HG02610 (cell line): ENCODE data around the gene LEFTY1.
"Not testable (repeated sequence)": the region's sequence is repeated elsewhere in the genome, so short reads cannot be mapped to it uniquely, and the experiment has no call there.

Experiments used
- ATAC-seq: cut with Tn5 transposase; IDR thresholded peaks from one replicate; pipeline ENCODE4 v1.9.1; 2021; ENCODE audit warnings: mild to moderate bottlenecking, moderate library complexity; ENCODE audit not compliant: unreplicated experiment

Gene LEFTY1

DNA sequence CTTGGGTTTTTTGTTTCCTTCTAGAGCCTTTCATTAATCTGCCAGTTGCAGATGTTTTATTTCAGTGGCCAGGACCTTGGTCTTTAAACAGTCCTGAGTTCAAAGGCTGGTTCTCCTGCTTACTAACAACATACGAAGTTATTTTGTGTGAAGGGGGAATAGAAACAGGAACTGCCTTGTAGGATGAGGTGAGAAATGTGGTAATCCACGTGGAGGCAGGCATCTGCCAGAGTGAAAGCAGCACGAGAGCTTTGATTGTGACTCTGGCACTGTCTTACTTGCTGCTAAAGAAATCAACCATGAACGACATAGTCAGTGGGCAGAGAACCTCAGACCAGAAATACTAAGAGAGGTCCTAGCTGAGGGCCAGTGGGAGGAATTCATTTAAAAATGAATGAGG lies 37.1 kb downstream of the LEFTY1 start:
- peak; percentile 74 for ATAC-seq

DNA sequence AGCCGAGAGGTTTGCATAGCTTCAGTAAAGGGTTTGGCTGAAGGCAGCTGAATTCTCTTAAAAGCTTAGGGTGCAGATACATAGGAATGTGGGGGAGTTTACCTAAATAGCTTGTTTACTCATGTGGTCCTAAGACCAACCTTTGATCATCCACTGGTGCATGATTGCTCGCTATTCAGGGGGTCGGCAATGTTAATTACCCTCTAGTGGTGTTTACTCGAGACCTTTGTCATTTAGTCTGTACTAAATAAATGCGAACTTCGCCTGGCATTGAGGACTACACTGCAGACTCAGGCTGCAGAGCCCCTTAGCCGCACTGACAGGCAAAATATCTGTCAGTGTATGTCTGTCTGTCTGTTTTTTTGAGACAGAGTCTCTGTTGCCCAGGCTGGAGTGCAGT lies 38.6 kb downstream of the LEFTY1 start:
- no peak for ATAC-seq

DNA sequence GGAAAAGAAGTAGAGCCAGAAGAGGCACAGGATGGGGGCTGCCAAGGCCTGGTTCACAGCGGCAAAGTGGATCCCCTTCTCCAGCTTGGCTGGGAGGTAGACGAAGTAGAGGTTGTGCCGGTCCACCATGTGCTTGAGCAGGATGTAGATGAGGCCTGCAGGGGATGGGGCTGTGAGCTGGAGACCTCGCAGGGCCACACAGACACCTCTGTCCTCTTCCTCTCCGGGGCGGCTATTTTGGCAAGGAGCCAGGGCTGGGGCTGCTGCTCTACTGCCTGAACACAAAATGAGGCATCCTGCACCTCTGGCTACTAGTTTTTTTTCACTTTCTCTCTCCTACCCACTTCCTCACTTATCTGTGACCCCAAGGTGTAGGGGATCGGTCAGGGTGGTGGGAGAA lies 39.0 kb downstream of the LEFTY1 start:
- ATAC-seq, result no peak

DNA sequence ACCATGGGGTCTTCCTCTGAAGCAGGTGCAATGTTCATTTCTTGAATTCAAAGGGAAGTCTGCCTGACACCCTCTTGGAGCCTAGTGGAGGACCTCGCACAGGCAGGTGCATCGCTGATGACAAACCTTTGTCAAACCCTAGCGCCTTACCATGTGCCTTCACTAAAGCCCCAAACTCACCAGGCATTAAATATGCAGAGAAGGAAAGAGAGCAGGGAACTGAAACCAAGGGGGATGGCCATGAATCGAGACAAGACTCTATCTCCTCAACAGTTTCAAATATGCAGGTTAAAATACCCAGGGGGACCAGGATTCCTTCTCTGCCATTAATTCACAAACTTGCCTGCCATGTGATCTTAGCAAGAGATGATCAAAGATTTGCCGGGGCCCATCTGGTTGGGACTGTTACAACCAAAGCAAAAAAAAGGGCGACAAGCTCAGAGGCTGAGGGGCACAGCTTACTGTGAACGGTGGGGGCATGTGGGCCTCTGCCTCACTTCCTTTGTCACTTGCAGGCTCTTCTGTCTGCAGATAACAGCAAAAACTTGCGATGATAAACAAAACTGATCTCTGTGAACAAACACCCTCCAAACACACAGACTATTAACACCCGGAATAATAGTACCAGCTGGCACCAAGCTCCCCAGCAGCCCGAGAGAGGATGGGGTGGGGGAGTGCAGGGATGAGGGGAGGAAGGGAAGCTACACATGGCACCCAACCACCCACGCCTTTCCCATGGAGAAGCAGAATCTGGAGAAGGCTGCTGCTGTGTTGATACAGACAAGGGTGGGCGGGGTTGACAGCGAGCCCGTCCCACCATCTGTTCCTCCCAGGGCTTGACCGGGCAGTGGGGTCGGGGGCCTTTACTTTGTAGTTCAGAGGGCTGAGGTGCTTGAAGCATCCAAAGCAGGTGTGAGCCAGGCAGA lies 40.7 kb downstream of the LEFTY1 start:
- peak; percentile 66 for ATAC-seq

DNA sequence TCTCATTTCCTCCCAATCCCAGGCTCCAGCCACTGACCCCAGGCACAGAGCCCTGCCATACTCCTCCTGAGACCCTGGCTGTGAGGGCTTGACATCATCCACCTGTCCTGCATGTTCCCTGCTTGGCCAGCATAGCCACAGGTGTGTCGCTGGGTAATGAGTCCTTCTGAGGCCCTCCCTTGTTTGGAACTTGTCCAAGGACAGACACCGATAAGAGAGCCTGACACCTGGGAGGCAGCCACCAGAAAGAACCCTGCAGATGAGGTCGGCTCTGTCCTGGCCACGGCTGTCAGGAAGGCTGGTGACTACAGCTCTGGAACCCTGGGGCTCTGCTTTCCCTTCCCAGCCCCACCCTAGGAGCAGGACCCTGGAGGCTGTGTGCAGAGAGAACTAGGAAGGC lies 41.3 kb downstream of the LEFTY1 start:
- no peak for ATAC-seq

DNA sequence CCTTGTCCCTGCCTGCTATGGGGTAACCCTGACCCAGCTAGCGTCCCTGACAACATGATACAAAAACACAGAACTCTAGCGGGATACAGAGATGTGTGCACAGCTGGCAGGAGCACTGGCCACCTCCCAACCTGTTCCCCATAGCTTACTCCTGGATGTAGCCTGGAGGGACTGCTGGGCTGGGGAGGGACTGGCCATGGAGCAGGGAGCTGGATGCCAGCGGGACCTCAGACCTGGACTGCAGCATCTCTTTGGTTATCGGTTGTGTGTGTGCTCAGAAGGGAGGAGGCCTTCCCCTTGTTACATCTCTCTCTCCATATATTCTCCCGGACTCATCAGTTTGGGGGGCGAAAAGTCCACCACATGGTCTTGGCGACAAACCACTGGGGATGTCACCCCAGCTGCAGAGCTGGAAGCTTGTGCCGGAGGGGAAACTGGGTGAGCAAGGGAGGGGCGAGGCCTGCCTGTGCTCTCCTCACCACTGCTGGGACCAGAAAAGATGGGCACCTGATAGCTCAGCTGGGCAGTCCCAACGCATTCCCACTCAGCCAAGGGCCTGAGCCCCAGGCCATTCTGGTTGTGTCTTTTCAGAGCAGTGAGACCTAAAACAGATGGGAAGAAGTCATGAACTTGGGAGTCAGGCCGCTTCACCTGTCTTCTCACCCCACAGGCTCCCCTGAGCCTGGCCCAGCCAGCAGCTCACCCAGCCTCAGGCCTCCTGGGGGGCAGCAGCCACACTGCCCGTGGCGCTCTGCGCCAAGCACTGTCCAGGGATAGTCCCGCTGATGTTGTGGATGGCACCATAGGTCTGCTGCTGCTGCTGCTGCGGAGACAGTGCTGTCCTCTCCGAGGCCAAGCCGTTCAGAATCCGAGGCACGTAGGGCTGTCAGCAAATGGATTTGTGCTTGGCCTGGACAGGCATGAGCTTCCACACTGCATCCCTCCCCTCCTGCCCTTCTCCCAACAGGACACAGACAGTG lies 42.3 kb downstream of the LEFTY1 start:
- no peak for ATAC-seq

DNA sequence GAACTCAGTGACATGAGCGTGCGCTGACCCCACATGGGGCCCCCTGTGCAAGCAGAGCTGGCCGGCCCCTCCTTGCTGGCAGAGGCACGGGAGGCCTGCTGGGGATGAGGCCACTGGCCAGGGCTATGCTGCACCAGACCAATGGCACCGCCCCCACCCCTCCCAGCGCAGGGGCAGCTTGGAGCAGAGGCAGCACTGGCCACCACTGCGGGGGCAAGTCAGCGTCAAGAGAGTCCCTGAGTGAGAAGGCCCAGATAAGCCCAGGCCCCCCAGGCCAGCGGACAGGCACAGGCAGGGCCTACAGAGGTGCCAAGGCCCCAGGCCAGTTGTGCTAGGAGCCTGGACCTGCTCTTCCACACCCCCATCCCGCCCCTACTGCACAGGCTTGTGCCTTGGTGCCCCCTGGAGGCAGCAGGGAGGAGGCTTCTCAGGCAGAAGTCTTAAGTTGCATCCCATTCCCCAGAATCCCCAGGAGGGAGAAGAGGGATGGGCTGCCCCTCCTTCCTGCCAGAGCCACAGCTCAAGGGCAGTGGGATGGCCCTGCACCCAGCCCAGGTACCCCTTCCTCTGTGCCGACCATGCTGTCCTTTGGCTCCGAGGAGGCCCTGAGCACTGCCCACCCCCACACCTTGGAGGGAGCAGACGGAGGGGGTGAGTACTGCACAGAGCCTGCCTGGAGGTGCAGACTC lies 43.2 kb downstream of the LEFTY1 start:
- ATAC-seq, result no peak

DNA sequence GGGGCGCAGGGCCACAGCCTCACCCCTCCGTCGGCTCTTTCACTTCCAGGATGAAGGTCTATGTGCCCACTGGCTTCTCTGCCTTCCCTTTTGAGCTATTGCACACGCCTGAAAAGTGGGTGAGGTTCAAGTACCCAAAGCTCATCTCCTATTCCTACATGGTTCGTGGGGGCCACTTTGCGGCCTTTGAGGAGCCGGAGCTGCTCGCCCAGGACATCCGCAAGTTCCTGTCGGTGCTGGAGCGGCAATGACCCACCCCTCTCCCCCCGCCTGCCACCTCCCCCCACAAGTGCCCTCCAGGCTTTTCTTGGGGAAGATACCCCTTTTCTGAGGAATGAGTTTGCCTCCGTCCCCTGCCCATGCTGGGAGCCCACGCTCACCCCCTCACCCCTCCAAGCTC lies 43.8 kb downstream of the LEFTY1 start:
- ATAC-seq, result no peak

DNA sequence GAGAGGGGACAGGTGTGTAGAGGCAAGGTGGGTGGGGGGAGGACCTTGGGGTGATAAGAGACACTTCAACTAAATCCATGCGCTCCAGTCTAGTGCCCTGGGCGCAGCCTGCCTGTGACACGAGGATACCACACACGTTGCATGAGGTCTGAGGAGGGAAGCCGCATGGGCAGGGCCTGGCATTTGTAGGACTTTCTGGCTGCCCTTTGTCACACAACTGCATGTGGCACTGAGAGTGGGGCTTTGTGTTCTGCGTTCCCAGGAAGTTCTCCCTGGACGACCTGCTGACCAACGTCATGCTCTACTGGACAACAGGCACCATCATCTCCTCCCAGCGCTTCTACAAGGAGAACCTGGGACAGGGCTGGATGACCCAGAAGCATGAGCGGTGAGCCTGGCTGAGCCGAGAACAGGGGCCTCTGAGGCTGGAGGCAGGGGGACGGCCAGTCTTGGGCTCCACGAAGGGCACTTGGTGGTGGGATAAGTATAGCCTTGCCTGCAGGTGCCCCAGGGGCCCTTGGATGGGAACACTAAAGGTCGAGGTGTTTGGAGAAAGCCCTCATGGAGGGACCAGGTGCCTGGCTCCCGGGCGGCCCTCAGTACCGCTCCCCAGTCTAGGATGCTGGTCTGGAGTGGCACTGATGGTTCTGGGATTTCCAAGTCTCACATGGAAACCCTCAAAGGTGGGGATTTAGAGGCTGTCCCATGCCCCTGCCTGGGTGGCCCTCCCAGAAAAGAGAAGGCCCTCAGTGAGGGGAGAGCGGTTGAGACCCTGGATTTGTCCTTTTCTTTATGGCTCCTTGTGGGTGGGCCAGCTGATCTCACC lies 44.5 kb downstream of the LEFTY1 start:
- ATAC-seq, result no peak

DNA sequence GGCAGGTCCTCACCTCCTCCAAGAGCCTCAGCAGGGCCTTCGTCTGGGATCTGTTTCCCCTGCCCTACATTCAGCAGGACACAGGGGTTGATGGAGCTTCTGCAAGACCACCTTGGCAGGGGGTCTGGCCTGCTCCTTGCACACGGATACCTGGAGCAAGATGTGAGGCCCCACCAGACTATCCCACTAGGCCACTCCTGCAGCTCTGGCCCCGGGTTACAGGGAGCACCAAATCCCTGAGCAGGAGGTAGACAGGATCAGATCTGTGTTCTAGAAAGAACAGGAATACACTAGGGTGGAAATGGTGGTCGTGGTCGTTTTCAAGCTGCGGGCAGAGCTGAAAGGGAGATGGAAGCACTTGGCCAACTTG lies 45.5 kb downstream of the LEFTY1 start:
- no peak for ATAC-seq

DNA sequence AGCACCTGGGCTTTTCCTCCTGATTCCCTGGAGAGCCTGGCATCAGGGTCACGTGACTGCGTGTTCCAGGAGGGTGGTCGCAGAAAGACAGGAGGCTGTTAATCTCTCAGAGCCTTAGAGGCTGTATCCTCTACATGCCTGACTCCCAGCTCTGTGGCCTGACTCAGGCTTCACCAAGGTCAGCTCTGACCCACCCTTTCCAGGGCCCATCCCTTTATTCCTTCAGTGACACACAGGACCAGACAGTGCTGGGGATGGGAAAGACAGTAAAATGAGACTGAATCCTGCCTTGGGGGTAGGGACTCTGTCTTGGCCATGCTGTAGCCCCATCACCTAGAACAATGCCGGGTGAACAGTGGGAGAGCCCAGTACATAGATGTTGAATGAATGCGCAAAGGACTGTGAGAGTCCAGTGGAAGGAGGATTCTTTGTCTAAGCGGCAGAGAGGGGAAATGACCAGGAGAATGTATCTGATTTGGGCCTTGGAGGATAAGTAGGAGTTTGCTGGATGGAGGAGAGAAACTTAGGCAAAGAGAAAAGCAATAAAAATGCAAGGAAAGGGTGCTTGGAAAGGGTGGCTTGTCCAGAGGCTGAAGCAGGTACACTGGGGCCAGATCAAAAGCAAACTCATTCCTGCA lies 46.0 kb downstream of the LEFTY1 start:
- ATAC-seq, result no peak

DNA sequence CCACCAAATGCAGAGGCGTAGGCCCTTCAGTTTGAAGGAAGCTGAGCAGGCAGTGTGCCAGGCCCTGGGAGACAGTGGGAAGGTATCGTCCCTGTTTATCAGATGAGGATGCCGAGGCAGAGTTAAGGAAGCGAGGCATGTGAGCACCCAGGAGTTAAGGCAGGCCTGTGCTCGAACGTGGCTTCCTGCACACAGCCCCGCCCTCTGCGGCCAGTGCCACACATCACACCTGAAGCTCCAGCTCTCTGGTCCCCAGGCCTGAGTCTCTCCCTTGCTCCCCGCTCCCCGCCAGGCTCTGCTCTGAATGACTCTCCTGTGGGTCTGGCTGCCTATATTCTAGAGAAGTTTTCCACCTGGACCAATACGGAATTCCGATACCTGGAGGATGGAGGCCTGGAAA lies 46.9 kb downstream of the LEFTY1 start:
- no peak for ATAC-seq

DNA sequence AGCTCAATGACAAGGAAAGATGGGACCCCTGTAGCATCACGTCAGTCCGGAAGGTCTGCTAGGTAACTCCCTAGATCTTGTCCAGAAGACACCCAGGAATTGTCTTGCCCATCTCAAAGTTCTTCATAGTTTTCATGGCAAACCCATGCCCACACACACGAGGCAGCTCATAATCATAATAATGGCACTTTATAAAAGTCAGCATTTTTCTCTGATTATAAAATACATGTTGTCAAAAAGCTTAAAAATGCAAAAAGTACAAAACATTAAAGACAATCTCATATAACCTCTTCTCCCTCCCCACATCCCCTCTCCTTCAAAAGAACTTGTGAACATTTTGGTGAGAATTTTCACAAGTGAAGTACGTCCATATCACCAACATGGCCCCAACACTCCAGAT lies 48.2 kb downstream of the LEFTY1 start:
- no peak for ATAC-seq

DNA sequence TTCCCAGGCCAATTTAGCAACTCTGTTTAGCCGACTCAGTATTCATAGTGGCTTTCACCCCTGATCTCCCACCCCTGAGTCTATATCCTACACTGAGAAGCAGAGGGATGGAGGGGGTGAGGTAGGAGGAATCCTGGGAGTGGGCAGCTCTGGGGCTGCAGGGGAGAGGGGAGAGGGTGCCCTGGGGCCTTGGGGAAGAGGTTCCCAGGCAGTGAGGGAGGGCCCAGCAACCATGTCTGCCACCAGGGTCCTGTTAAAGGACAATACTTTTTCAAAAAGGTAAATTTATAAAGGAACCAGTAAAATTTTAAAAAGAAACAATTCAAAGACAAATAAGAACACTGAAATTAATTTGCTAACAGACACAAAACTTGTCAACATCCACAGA lies 48.7 kb downstream of the LEFTY1 start:
- no peak for ATAC-seq

DNA sequence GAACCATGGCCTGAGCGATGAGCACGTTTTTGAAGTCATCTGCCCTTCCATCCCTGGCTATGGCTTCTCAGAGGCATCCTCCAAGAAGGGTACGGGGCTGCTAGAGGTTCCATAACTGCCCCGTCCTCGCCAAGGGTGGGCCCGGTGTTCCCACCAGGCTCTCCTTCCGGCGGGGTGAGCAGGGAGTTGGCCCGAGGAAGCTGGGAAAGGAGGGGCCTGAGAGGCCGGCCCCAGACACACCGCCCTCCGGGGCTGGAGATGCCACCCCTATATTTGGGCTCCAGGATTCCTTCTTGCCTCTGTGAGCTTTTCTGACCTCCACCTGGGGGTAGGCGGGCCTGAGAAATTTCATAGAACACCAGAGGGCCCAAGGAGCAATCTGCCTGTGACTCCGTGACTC lies 50.2 kb downstream of the LEFTY1 start:
- ATAC-seq, result no peak

DNA sequence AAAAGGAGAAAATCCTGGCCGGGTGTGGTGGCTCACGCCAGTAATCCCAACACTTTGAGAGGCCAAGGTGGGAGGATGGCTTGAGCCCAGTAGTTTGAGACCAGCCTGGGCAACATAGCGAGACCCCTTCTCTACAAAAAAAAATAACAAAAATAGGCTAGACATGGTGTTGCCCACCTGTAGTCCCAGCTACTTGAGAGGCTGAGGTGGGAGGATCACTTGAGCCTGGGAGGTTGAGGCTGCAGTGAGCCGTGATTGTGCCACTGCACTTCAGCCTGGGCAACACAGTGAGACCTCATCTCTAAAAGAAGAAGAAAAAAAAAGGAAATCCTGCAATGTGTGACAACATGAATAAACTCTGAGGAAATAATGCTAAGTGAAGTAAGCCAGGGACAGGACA lies 52.6 kb downstream of the LEFTY1 start:
- not testable (repeated sequence) for ATAC-seq
